ENCODE data around the gene MAB21L3.

The MAB21L3 gene

GRCh38 chr1:116164604-116165368, 53.6 kb downstream of the MAB21L3 start:
- DNase-seq (ENCODE audit: low read depth, low spot score), result no peak

GRCh38 chr1:116165572-116165971, 54.4 kb downstream of the MAB21L3 start:
- DNase-seq (ENCODE audit: low read depth, low spot score), result no peak

DNA sequence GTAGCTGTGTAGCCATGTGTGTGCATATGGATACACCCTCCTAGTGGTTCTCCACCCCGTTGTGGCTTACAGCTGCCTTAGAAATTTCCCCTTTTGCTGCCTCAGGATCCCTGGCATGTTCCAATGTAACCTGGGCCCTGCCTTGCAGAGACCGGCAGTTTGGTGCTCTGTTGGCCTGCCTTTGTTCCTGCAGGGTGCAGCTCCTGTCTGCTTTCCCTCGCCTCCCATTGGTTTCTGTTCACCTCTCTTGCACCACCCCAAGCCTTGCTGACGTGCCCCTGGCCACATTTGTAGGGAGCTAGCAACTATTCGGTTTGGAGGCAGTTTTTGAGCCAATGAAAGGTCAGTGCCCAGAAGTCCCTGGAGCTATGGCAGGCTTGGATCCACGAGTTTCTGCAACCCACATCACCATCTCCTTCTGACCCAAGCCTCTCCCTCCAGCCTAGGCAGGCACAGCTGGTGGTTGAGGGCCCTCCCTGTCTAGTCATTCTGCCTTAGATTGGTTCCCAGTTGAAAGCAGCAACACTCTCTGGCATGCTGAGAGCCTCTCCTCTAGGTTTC, 54.9 kb downstream of the MAB21L3 start:
- no peak for DNase-seq (ENCODE audit: low read depth, low spot score)

- no peak for DNase-seq (ENCODE audit: low read depth, low spot score)
Observed at GRCh38 chr1:116166655-116167054, 55.5 kb downstream of the MAB21L3 start.

DNA sequence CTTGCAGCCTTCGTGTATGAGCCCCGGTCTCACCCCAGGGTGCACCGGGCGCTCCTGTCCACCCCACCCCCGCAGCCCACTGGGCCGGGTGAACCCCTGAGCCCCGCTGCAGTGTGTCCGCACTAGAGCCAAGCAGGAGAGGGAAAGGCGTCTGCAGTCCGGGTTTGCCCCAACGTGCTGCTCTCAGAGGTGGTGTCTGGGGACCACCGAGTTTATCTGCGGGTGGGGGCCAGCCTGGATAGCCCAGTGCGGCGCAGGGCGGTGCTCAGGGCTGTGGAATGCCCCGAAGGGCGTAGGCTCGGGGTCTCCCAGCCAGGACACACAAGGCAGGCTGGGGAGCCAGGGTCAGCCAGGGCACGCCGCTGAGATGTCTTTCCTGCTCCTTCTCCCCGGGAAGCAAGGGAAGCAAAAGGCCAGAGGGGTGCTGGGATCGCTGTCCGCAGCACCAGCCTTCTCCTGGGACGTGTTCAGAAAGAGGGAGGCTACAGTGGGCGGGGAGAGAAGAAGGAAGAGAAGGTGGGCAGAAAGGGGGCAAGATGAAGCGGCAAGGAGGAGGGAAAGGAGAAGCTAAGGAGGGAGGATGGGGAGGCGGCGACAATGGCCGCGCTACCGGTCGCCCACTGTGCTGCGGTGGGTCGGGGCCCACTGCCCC, 56.6 kb downstream of the MAB21L3 start:
- DNase-seq (ENCODE audit: low read depth, low spot score), result no peak

- DNase-seq (ENCODE audit: low read depth, low spot score), result peak; percentile 64
Observed at GRCh38 chr1:116168277-116169032, 57.3 kb downstream of the MAB21L3 start.

DNA sequence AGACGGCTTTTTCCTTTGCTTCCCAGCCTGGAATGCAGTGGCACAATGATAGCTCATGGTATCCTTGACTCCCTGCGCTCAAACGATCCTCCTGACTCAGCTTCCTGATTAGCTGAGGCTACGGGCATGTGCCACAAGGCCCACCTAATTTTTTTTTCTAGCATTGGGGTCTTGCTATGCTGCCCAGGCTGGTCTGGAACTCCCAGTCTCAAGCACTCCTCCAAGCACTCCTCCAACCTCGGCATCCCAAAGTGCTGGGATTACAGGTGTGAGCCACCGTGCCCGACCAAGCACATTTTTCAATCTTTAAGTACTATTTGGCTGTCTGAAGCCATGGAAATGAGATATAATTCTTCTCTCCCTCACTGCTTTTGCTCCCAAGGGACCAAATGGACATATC, 58.7 kb downstream of the MAB21L3 start:
- no peak for DNase-seq (ENCODE audit: low read depth, low spot score)

- no peak for DNase-seq (ENCODE audit: low read depth, low spot score)
Observed at GRCh38 chr1:116170721-116171589, 59.8 kb downstream of the MAB21L3 start.

GRCh38 chr1:116172666-116173065, 61.5 kb downstream of the MAB21L3 start:
- no peak for DNase-seq (ENCODE audit: low read depth, low spot score)

GRCh38 chr1:116175611-116176010, 64.4 kb downstream of the MAB21L3 start:
- no peak for DNase-seq (ENCODE audit: low read depth, low spot score)

- DNase-seq (ENCODE audit: low read depth, low spot score), result no peak
Observed at GRCh38 chr1:116176306-116176789, 65.1 kb downstream of the MAB21L3 start.

GRCh38 chr1:116177861-116178260, 66.7 kb downstream of the MAB21L3 start:
- DNase-seq (ENCODE audit: low read depth, low spot score), result no peak

- no peak for DNase-seq (ENCODE audit: low read depth, low spot score)
Observed at GRCh38 chr1:116178837-116179236, 67.6 kb downstream of the MAB21L3 start.

GRCh38 chr1:116179419-116179818, 68.2 kb downstream of the MAB21L3 start:
- no peak for DNase-seq (ENCODE audit: low read depth, low spot score)

DNA sequence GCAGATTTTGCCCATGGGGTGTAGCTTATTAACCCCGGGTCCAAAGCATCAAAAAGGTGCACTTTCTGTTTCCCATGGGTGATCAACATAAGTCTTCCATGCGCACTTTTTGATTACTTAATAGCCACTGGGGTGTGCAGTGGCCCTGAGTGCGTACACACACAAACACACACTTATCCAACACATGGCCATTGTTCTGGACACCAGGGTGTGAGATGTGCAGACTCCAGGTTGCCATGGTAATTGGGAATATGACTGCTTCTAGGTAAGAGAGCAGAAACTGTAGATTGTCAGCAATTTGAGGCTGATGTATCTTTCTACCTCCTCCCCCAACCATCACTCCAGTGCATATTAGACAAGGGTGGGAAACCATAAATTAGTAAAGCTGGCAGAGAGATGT, 68.8 kb downstream of the MAB21L3 start:
- no peak for DNase-seq (ENCODE audit: low read depth, low spot score)

- no peak for DNase-seq (ENCODE audit: low read depth, low spot score)
Observed at GRCh38 chr1:116182019-116182714, 71.0 kb downstream of the MAB21L3 start.
